Panc1 (cell line): ENCODE data around the gene GUF1.

Source experiments
- CTCF ChIP-seq: fragments of 450-650 bp; IDR thresholded peaks from 2 replicates; pipeline ENCODE4 v1.5.1; 2017; ENCODE audit warnings: mild to moderate bottlenecking
- TF ChIP-seq, protein P1 (sequence below), 2 experiments: IDR thresholded peaks; 2 replicates each; pipeline ENCODE4 v1.6.1; 2011 to 2012; ENCODE audit warnings: low read depth in 2 of 2, control low read depth in 1 of 2, low read length in 1 of 2, mild to moderate bottlenecking in 1 of 2, moderate library complexity in 1 of 2; ENCODE audit not compliant: insufficient read depth in 1 of 2

- TF ChIP-seq, protein P1, sequence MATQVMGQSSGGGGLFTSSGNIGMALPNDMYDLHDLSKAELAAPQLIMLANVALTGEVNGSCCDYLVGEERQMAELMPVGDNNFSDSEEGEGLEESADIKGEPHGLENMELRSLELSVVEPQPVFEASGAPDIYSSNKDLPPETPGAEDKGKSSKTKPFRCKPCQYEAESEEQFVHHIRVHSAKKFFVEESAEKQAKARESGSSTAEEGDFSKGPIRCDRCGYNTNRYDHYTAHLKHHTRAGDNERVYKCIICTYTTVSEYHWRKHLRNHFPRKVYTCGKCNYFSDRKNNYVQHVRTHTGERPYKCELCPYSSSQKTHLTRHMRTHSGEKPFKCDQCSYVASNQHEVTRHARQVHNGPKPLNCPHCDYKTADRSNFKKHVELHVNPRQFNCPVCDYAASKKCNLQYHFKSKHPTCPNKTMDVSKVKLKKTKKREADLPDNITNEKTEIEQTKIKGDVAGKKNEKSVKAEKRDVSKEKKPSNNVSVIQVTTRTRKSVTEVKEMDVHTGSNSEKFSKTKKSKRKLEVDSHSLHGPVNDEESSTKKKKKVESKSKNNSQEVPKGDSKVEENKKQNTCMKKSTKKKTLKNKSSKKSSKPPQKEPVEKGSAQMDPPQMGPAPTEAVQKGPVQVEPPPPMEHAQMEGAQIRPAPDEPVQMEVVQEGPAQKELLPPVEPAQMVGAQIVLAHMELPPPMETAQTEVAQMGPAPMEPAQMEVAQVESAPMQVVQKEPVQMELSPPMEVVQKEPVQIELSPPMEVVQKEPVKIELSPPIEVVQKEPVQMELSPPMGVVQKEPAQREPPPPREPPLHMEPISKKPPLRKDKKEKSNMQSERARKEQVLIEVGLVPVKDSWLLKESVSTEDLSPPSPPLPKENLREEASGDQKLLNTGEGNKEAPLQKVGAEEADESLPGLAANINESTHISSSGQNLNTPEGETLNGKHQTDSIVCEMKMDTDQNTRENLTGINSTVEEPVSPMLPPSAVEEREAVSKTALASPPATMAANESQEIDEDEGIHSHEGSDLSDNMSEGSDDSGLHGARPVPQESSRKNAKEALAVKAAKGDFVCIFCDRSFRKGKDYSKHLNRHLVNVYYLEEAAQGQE (IDR thresholded peaks at IDR 0.05; ENCODE audit: insufficient read depth in 1 of 2, low read depth in 2 of 2, low read length in 1 of 2), result no peak
- no peak for TF ChIP-seq CTCF
These were observed 14.5 kb upstream of the GUF1 start for GRCh38 chr4:44663539-44664263.
